A673 (cell line): ENCODE measurements around the gene PCED1B. TPM values are rescaled to one million over a fixed set of nuclear protein-coding genes. Genes with fewer than 3 reads are reported as not detected.
"Not testable (repeated sequence)": the region's sequence is repeated elsewhere in the genome, so short reads cannot be mapped to it uniquely, and the experiment has no call there.

Source experiments
- BruUV-seq: library from RNA; stranded (reverse); fragments of 400-500 nt; replicated peaks from 2 replicates; lab custom pipeline; 2021; lab: Mats Ljungman, UMichigan
- CTCF ChIA-PET: fragments of 300-600 bp; sonication (Branson Sonifier 250); formaldehyde crosslinking; loops from one replicate; lab custom pipeline; 2022; ENCODE audit warnings: antibody characterized with exemption; lab: Charles Lee
- POLR2A ChIA-PET: fragments of 300-600 bp; sonication (Branson Sonifier 250); formaldehyde crosslinking; loops from one replicate; lab custom pipeline; 2022; ENCODE audit warnings: antibody characterized with exemption; ENCODE audit not compliant: low non-redundant PET; lab: Charles Lee
- DNase-seq: peaks from one replicate; pipeline ENCODE4 v3.0.0-alpha.2; 2015; ENCODE audit warnings: low spot score
- H3K27ac ChIP-seq: fragments of 200-600 bp; sonication (generic); 2 replicates; pipeline ENCODE4 v1.5.1; 2016; ENCODE audit warnings: mixed run types, low read depth, mild to moderate bottlenecking, mixed read lengths, antibody characterized with exemption, low read length; ENCODE audit not compliant: poor library complexity, severe bottlenecking
- H3K27me3 ChIP-seq: fragments of 200-600 bp; sonication (generic); replicated peaks from 2 replicates; pipeline ENCODE4 v1.6.1; 2017; ENCODE audit warnings: mixed run types, low read depth, mild to moderate bottlenecking, mixed read lengths, antibody characterized with exemption, low read length; ENCODE audit not compliant: insufficient read depth, poor library complexity
- H3K36me3 ChIP-seq: fragments of 200-600 bp; sonication (generic); 2 replicates; pipeline ENCODE4 v1.6.1; 2016; ENCODE audit warnings: mixed run types, mild to moderate bottlenecking, mixed read lengths, antibody characterized with exemption, low read length; ENCODE audit not compliant: insufficient read depth, poor library complexity, severe bottlenecking
- H3K4me1 ChIP-seq: fragments of 200-600 bp; sonication (generic); 2 replicates; pipeline ENCODE4 v1.6.1; 2017; ENCODE audit warnings: mixed run types, mild to moderate bottlenecking, mixed read lengths, antibody characterized with exemption, low read length; ENCODE audit not compliant: insufficient read depth, poor library complexity, severe bottlenecking
- H3K4me3 ChIP-seq: fragments of 200-600 bp; sonication (generic); 2 replicates; pipeline ENCODE4 v1.5.1; 2016; ENCODE audit warnings: low read depth, mixed run types, mild to moderate bottlenecking, mixed read lengths, low read length; ENCODE audit not compliant: poor library complexity, severe bottlenecking
- H3K9me3 ChIP-seq: fragments of 200-600 bp; sonication (generic); 2 replicates; pipeline ENCODE4 v1.6.1; 2016; ENCODE audit warnings: mixed run types, low read depth, mild to moderate bottlenecking, mixed read lengths, antibody characterized with exemption, low read length; ENCODE audit not compliant: poor library complexity, severe bottlenecking
- EZH2 ChIP-seq: fragments of 200-600 bp; sonication (generic); IDR thresholded peaks from 2 replicates; pipeline ENCODE4 v1.6.1; 2017; ENCODE audit warnings: borderline replicate concordance, low read depth, mild to moderate bottlenecking, mixed read lengths, antibody characterized with exemption, low read length; ENCODE audit not compliant: poor library complexity, severe bottlenecking
- intact Hi-C: fragments of 100-400 bp; cut with micrococcal nuclease; formaldehyde crosslinking; loops from one replicate; pipeline ENCODE4 v1.10.0; 2022; ENCODE audit not compliant: unreplicated experiment
- total RNA-seq: library from RNA; stranded (reverse); gene quantifications from 2 replicates; pipeline ENCODE4 v1.2.3, GENCODE V29; 2021
- TF ChIP-seq, protein P1 (sequence below): fragments of 300-800, 200-600 bp; sonication (generic); conservative IDR thresholded peaks from 2 replicates; pipeline ENCODE4 v1.5.1; 2017; ENCODE audit warnings: low read depth, mild to moderate bottlenecking, antibody characterized with exemption, low read length, moderate library complexity, mixed read lengths

Gene PCED1B
- total RNA-seq, 1 experiment from 2014 or later, result 3.1 TPM

DNA sequence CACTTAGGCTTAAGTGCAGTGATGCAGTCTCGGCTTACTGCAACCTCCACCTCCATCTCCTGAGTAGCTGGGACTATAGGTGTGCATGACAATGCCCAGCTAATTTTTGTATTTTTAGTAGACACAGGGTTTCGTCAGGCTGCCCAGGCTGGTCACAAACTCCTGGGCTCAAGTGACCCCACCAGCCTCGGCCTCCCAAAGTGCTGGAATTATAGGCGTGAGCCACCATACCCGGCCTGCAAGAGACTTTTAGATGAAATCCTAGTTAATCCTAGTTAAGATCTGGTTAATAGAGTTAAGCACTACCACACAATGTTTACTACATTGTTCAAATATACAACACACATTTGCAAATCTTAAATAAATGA lies 196.8 kb downstream of the PCED1B start:
- TF ChIP-seq EZH2, result no peak
- TF ChIP-seq, protein P1, sequence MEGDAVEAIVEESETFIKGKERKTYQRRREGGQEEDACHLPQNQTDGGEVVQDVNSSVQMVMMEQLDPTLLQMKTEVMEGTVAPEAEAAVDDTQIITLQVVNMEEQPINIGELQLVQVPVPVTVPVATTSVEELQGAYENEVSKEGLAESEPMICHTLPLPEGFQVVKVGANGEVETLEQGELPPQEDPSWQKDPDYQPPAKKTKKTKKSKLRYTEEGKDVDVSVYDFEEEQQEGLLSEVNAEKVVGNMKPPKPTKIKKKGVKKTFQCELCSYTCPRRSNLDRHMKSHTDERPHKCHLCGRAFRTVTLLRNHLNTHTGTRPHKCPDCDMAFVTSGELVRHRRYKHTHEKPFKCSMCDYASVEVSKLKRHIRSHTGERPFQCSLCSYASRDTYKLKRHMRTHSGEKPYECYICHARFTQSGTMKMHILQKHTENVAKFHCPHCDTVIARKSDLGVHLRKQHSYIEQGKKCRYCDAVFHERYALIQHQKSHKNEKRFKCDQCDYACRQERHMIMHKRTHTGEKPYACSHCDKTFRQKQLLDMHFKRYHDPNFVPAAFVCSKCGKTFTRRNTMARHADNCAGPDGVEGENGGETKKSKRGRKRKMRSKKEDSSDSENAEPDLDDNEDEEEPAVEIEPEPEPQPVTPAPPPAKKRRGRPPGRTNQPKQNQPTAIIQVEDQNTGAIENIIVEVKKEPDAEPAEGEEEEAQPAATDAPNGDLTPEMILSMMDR, result no peak
- BruUV-seq, result no TSS peak
- DNase-seq, result no peak
- intact Hi-C loops, result no loop called here
- ChIA-PET POLR2A (no interaction called here), CTCF (interaction anchor here (0.7 kb wide), 1 partner anchor 149 kb away, joined by 3 read pairs; no protein-coding TSS in a partner anchor)
- H3K4me1 ChIP-seq, result peaks cover 29% of the 10 kb centered on the region
- no peaks in the 10 kb centered on the region for H3K27me3 ChIP-seq
- H3K36me3 ChIP-seq, result no peaks in the 10 kb centered on the region
- no peak overlapping the region for H3K27ac ChIP-seq
- H3K4me3 ChIP-seq, result no peak overlapping the region
- H3K9me3 ChIP-seq, result no peaks in the 10 kb centered on the region

DNA sequence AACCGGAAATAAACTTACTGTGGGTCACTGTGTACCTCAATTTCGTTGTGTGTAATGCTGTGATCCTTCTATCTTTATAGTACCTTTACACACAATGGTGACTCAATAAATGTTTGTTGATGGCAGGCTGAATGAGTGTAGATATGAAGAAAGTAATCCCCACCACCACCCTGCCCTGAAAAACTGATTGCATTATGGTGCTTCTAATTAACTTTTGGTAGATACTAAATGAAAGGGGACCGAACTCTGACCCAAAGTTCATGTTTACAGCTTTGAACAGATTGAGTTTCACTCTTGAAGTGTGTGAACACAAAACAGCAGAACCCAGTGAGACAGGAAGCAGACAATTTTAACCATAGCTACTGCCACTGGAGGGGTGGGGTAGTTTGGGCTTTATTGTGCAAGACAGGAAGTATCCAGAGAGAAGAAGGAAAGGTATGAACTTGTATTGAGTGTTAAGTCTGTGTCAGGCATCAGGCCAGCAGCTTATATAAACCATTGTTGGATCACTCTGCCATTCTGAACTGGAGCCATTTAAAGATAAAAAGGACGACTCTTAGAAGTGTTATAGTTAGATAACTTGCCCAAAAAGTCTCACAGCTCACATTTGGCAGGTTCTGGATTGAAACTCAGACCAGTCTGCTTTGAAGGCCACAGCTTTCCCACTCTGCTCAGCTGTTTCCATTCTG lies 197.3 kb downstream of the PCED1B start:
- no peak for TF ChIP-seq EZH2
- TF ChIP-seq, protein P1, result no peak
- Histone ChIP-seq H3K27ac (peak overlapping the region; percentile 49), H3K4me1 (peaks cover 29% of the 10 kb centered on the region), H3K9me3 (no peaks in the 10 kb centered on the region), H3K27me3 (no peaks in the 10 kb centered on the region), H3K4me3 (no peak overlapping the region), H3K36me3 (no peaks in the 10 kb centered on the region)
- peak; percentile 86 for DNase-seq
- POLR2A ChIA-PET, result interaction anchor here (0.6 kb wide), 1 partner anchor 369 kb away, joined by 4 read pairs; no protein-coding TSS in a partner anchor
- intact Hi-C loops, result no loop called here
- no TSS peak for BruUV-seq
- CTCF ChIA-PET, result interaction anchor here (0.7 kb wide), 1 partner anchor 150 kb away, joined by 3 read pairs; no protein-coding TSS in a partner anchor

DNA sequence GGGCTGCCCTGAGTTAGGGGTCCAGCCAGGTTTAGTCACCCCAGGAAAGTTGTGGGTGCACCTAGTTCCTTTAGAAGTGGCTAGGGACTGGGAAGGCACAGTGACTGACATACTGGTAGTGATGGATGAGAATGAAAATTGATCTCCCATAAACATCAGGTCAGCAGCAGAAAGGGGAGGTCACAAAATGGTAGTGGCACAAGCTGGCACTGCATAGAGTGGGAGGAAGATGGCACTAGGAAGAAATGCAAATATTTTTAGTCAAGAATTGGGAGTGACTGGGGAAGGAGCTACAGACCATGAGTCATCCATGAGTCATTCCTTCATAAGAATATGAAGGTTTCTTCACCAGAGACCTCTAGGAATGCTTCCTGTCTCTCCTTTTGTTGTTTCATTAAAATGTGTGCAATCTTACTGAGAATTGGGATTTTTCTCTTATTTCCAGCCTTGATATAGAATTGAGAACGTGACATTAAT lies 198.6 kb downstream of the PCED1B start:
- CTCF ChIA-PET, result no interaction called here
- Histone ChIP-seq H3K4me3 (no peak overlapping the region), H3K27me3 (no peaks in the 10 kb centered on the region), H3K9me3 (no peaks in the 10 kb centered on the region), H3K27ac (peak overlapping the region; percentile 49), H3K4me1 (peaks cover 22% of the 10 kb centered on the region), H3K36me3 (no peaks in the 10 kb centered on the region)
- BruUV-seq, result no TSS peak
- no peak for TF ChIP-seq EZH2
- TF ChIP-seq, protein P1, result no peak
- DNase-seq, result peak; percentile 83
- intact Hi-C loops, result no loop called here
- POLR2A ChIA-PET, result no interaction called here

DNA sequence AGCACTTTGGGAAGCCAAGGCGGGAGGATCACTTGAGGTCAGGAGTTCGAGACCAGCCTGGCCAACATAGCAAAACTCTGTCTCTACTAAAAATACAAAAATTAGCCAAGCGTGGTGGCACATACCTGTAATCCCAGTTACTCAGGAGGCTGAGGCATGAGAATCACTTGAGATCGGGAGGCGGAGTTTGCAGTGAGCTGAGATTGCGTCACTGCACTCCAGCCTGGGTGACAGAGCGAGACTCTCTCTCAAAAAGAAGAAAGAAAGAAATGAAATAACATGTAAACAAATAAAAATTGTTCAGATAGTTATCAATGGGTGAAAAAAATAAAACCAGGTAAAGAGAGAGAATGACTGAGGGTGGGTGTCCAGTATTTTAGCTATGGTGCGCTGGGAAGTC lies 200.3 kb downstream of the PCED1B start:
- POLR2A ChIA-PET, CTCF ChIA-PET, BruUV-seq, DNase-seq, H3K9me3 ChIP-seq, H3K36me3 ChIP-seq, H3K4me3 ChIP-seq, H3K27me3 ChIP-seq, H3K27ac ChIP-seq, intact Hi-C loops: not testable (repeated sequence)
- H3K4me1 ChIP-seq, result peaks cover 21% of the 10 kb centered on the region
